CD4-positive, alpha-beta T cell (primary cell): ENCODE results near the gene FAM120A. TPM values are rescaled to one million over a fixed set of nuclear protein-coding genes. Genes with fewer than 3 reads are reported as not detected.
A peak's percentile ranks its signal among the peaks of the same experiment; 100 is the strongest.

Experiments
- ATAC-seq: fragments of 200-7000 bp; cut with Tn5 transposase; one replicate; pipeline ENCODE4 v1.10.0; 2022; ENCODE audit warnings: mild to moderate bottlenecking; ENCODE audit not compliant: poor library complexity
- CTCF ChIA-PET: fragments of 350-600 bp; sonication (Branson Sonifier 250); formaldehyde crosslinking; loops from one replicate; lab custom pipeline; 2021; ENCODE audit warnings: antibody characterized with exemption, inconsistent platforms; lab: Charles Lee
- POLR2A ChIA-PET: fragments of 350-600 bp; sonication (Branson Sonifier 250); formaldehyde crosslinking; loops from one replicate; lab custom pipeline; 2021; ENCODE audit warnings: antibody characterized with exemption, inconsistent platforms; lab: Charles Lee
- DNase-seq, 14 experiments: peaks; one replicate each; pipeline ENCODE4 v3.0.0-alpha.2; 2013 to 2020; ENCODE audit warnings: mixed read lengths in 2 of 14
- H3K27ac ChIP-seq, 2 donors: one replicate each; pipeline versions ENCODE4 v1.5.1 to v1.7.0; 2013; ENCODE audit warnings: low read length in 2 of 2, low read depth in 1 of 2, mild to moderate bottlenecking in 1 of 2
- H3K27me3 ChIP-seq, 2 experiments: 1 replicate in 1 of 2; 2 replicates in 1 of 2; pipeline versions ENCODE4 v1.6.1 to v1.7.0; 2013; ENCODE audit warnings: low read length in 2 of 2, control low read depth in 1 of 2, mild to moderate bottlenecking in 1 of 2, moderate library complexity in 1 of 2; ENCODE audit not compliant: insufficient read depth in 2 of 2, control insufficient read depth in 1 of 2
- H3K36me3 ChIP-seq: one replicate; pipeline ENCODE4 v1.6.1; 2013; ENCODE audit warnings: low read length, control low read depth; ENCODE audit not compliant: insufficient read depth
- H3K4me1 ChIP-seq: one replicate; pipeline ENCODE4 v1.6.1; 2013; ENCODE audit warnings: low read length, control low read depth; ENCODE audit not compliant: insufficient read depth
- H3K4me3 ChIP-seq: one replicate; pipeline ENCODE4 v1.5.1; 2013; ENCODE audit warnings: mild to moderate bottlenecking, low read length, moderate library complexity
- H3K9me3 ChIP-seq, 2 experiments: 1 replicate in 1 of 2; 2 replicates in 1 of 2; pipeline versions ENCODE4 v1.6.1 to v1.7.0; 2013; ENCODE audit warnings: low read length in 2 of 2, mild to moderate bottlenecking in 2 of 2, control low read depth in 1 of 2, moderate library complexity in 1 of 2; ENCODE audit not compliant: control insufficient read depth in 1 of 2, insufficient read depth in 1 of 2
- H3K27ac Mint-ChIP-seq: one replicate; pipeline ENCODE4 v1.8.0; 2020; ENCODE audit warnings: mixed read lengths
- H3K27me3 Mint-ChIP-seq: one replicate; pipeline ENCODE4 v1.8.0; 2021; ENCODE audit warnings: mixed read lengths
- H3K36me3 Mint-ChIP-seq: one replicate; pipeline ENCODE4 v1.8.0; 2021; ENCODE audit warnings: low read depth, mixed read lengths
- H3K4me1 Mint-ChIP-seq: one replicate; pipeline ENCODE4 v1.8.0; 2021; ENCODE audit warnings: low read depth, mixed read lengths
- H3K4me3 Mint-ChIP-seq: one replicate; pipeline ENCODE4 v1.8.0; 2020; ENCODE audit warnings: mild to moderate bottlenecking, mixed read lengths
- H3K9me3 Mint-ChIP-seq: one replicate; pipeline ENCODE4 v1.8.0; 2020; ENCODE audit warnings: mixed read lengths
- CTCF ChIP-seq: fragments of 200-600 bp; IDR thresholded peaks from one replicate; pipeline ENCODE4 v1.8.0; 2022; ENCODE audit warnings: antibody characterized with exemption, mild to moderate bottlenecking
- intact Hi-C, 2 experiments: fragments of 100-400 bp; cut with DNase I in 1 of 2; cut with micrococcal nuclease in 1 of 2; formaldehyde crosslinking; loops; one replicate each; pipeline versions ENCODE4 v1.15.1 to v1.9.0; 2023 to 2025; cut with DNase I, micrococcal nuclease
- total RNA-seq, 174 experiments: library from RNA in 2 of 174; stranded (reverse) in 2 of 174; gene quantifications; one replicate each; pipeline ENCODE4 v1.2.3 and lab custom pipeline; 2021 to 2026

Gene FAM120A
- total RNA-seq, 2 experiments from 2014 or later: 46.5 to 51.7 TPM

GRCh38 chr9:93513606-93514005 lies 62.1 kb downstream of the FAM120A start:
- no peak overlapping the region for H3K4me3 Mint-ChIP-seq
- intact Hi-C loops: no loop called here
- peaks cover 55% of the 10 kb centered on the region for H3K4me1 Mint-ChIP-seq
- no peaks in the 10 kb centered on the region for H3K9me3 Mint-ChIP-seq
- no peak for TF ChIP-seq CTCF
- ChIA-PET POLR2A (no interaction called here), CTCF (no interaction called here)
- Histone ChIP-seq H3K4me3 (no peak overlapping the region), H3K4me1 (peaks cover 10% of the 10 kb centered on the region), H3K36me3 (peaks cover 17% of the 10 kb centered on the region), H3K27ac (no peak overlapping the region), H3K27me3 (no peaks in the 10 kb centered on the region), H3K9me3 (no peaks in the 10 kb centered on the region)
- H3K27me3 Mint-ChIP-seq: no peaks in the 10 kb centered on the region
- no peak for ATAC-seq
- peak overlapping the region; percentile 20 for H3K27ac Mint-ChIP-seq
- no peak for DNase-seq
- H3K36me3 Mint-ChIP-seq: peaks cover 55% of the 10 kb centered on the region

GRCh38 chr9:93517331-93517730 lies 65.8 kb downstream of the FAM120A start:
- Histone ChIP-seq H3K9me3 (no peaks in the 10 kb centered on the region), H3K36me3 (peaks cover 41% of the 10 kb centered on the region), H3K27me3 (no peaks in the 10 kb centered on the region), H3K4me3 (no peak overlapping the region), H3K4me1 (peaks cover 3% of the 10 kb centered on the region), H3K27ac (no peak overlapping the region)
- TF ChIP-seq CTCF: no peak
- Mint-ChIP-seq H3K27ac (no peak overlapping the region), H3K9me3 (no peaks in the 10 kb centered on the region), H3K36me3 (peaks cover 64% of the 10 kb centered on the region), H3K4me1 (peaks cover 36% of the 10 kb centered on the region), H3K4me3 (no peak overlapping the region), H3K27me3 (no peaks in the 10 kb centered on the region)
- ChIA-PET CTCF (no interaction called here), POLR2A (no interaction called here)
- no peak for DNase-seq
- no peak for ATAC-seq
- intact Hi-C loops: no loop called here

GRCh38 chr9:93520523-93520922 lies 69.0 kb downstream of the FAM120A start:
- no peak for ATAC-seq
- H3K4me1 Mint-ChIP-seq: peaks cover 32% of the 10 kb centered on the region

More at GRCh38 chr9:93520523-93520922, 69.0 kb downstream of the FAM120A start:
- no peak overlapping the region for H3K27ac ChIP-seq
- H3K9me3 ChIP-seq: no peaks in the 10 kb centered on the region
- H3K27ac Mint-ChIP-seq: no peak overlapping the region
- DNase-seq: peak in 2 of 14 experiments; percentile 7 to 26
- no peak overlapping the region for H3K4me3 Mint-ChIP-seq
- H3K27me3 Mint-ChIP-seq: no peaks in the 10 kb centered on the region
- no peak overlapping the region for H3K4me3 ChIP-seq
- no peaks in the 10 kb centered on the region for H3K27me3 ChIP-seq
- ChIA-PET CTCF (no interaction called here), POLR2A (no interaction called here)
- TF ChIP-seq CTCF: no peak
- intact Hi-C loops: no loop called here
- H3K4me1 ChIP-seq: peaks cover 3% of the 10 kb centered on the region
- H3K36me3 ChIP-seq: peaks cover 55% of the 10 kb centered on the region
- no peaks in the 10 kb centered on the region for H3K9me3 Mint-ChIP-seq
- peaks cover 81% of the 10 kb centered on the region for H3K36me3 Mint-ChIP-seq
